NCI-H2227 (cell line): Measurements from ENCODE around the gene SPIRE2.
"Not testable (repeated sequence)": the region's sequence is repeated elsewhere in the genome, so short reads cannot be mapped to it uniquely, and the experiment has no call there.

Experiments
- DNase-seq: peaks from one replicate; lab custom pipeline; 2025; ENCODE audit not compliant: unreplicated experiment; lab: John Stamatoyannopoulos, UW

SPIRE2 gene

DNA sequence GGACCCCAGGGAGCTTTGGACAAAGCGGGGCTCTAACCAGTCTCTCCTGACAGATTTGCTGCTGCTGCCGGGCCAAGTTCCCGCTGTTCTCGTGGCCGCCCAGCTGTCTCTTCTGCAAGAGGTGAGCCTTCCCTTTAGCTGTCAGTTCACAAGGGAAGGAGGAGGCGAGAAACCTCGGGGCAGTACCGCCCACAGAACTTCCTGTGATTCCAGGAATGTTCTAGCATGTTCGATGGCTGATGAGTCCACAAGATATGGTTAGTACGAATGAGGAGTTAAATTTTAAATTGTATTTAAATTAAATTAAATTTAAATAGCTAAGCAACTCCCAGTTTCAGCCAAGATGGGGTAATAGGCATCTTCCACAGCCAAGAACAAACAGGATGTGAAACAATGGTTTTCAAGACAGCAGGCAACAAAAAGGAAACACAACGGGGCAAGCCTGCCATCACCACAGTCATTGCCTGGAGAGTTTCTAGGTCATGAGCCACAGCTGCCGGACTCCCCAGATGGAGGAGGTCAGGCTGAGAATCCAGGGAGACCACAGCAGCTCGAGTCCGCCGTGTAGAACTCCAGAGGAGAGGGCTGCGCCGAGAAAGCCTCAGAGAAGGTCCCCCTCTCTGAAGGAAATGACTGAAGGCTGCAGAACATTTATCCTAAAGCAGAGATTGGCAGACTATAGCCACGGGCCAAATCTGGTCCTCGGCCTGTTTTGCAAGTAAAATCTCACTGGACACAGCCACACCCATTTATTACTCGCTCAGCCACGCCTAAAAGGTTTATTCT is 35.7 kb downstream of the SPIRE2 start:
- DNase-seq = no peak

GRCh38 chr16:89864527-89864820 is 36.2 kb downstream of the SPIRE2 start:
- DNase-seq = no peak

DNA sequence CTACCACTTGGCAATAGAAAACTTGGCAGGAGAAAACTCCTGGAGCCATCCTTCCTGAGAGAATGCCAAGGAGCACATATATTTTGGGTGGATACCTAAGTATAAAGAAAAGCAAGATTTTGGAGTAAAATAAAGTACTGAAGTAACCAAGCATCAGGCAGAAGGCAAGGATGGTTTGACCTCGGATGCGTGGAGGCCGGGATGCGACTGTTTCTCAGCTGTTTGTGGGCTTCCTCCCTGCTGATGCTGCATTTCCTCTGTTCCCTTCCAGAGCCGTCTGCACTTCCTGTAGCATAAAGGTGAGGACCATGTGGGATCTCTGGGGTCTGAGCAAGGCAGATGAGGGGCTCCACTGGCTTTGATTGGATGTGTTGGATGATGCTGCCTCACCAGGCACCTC is 39.6 kb downstream of the SPIRE2 start:
- no peak for DNase-seq

- DNase-seq = no peak
Measured at GRCh38 chr16:89869911-89870310, 41.6 kb downstream of the SPIRE2 start.

GRCh38 chr16:89870440-89870839 is 42.2 kb downstream of the SPIRE2 start:
- DNase-seq = no peak

GRCh38 chr16:89871895-89872294 is 43.6 kb downstream of the SPIRE2 start:
- DNase-seq = no peak

- peak; percentile 90 for DNase-seq
Measured at GRCh38 chr16:89873109-89873971, 45.1 kb downstream of the SPIRE2 start, which contains the start of gene TCF25. TSS of gene TCF25 (plus strand) at chr16:89873592. CDS start at chr16:89873668, 76 bp downstream.

- DNase-seq = peak; percentile 95
Measured at GRCh38 chr16:89873972-89874689, 45.9 kb downstream of the SPIRE2 start.

- not testable (repeated sequence) for DNase-seq
Measured at GRCh38 chr16:89879123-89879522, 50.8 kb downstream of the SPIRE2 start.

DNA sequence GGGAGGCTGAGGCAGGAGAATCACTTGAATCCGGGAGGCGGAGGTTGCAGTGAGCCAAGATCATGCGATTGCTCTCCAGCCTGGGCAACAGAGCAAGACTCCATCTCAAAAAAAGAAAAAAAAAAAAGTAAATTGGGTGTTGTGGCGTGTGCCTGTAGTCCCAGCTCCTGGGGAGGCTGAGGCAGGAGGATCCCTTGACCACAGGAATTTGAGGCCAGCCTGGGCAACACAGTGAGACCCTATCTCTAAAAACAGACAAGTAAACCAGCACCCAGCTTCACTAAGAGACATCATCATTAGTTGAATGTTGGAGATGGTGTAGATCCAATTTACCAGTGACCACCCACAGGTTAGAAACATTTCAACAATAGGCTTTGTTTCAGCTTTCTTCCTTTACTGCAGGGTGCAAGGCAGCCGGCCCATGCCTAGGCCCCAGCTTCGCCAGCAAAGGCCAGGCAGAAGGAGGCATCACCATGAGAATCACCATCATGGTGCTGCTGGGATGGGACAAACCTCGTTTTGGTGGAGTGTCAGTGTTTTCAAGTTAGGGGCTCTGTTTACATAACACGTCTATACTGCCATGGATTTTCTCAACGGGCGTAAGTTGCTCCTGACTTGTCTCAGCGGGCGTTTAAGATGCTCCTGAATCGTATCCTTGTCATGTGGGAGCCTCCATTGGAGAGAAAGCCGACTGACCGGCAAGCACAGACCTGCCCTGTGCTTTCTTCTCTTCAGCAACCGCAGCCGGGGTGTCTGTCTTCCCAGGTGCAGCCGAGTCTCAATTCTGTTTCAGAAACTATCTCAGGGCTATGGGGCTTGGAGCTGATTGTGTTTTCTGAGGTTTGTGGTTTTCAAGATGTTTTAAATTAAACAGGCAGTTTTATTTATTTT is 52.4 kb downstream of the SPIRE2 start:
- no peak for DNase-seq

GRCh38 chr16:89881368-89881730 is 53.1 kb downstream of the SPIRE2 start:
- DNase-seq = no peak

GRCh38 chr16:89883346-89884040 is 55.2 kb downstream of the SPIRE2 start:
- DNase-seq = no peak

DNA sequence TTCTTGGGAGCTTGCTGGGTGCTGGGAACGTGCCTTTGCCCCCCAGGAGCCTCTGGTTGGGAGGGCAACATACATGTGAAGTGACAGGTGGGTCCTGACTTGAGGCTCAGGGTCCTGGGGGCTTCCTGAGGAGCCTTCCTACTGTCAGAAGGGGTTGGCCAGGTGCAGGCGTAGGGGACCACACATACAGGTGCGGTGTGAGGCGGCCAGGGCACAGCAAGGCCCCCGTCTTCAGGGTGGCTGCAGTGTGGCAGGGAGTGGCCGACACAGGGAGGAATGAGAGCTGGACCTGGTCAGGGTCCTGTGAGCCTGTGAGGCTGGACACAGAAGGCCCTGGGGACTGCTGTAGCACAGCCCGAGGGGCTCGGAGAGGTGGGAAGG is 55.8 kb downstream of the SPIRE2 start:
- no peak for DNase-seq

DNA sequence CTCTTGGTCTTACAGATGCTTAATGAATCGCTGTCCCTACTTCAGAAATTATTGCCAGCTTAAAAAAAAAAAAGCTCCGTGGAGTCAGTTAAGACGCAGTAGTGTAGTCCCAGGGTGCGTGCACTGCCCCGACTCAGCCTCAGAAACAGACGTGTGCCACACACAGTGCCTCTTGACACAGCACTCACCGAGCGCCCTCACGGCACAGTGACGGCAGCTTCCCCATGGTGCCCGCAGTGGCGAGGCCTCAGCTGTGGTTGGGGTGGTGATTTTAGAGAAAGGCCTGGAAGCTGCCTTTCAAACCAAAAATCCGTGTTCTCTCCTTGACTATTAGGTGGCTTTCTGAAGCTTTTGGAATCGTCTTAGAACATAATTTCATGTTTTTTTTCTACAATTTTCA is 59.0 kb downstream of the SPIRE2 start:
- no peak for DNase-seq

GRCh38 chr16:89890200-89890599 is 61.9 kb downstream of the SPIRE2 start:
- DNase-seq = no peak

DNA sequence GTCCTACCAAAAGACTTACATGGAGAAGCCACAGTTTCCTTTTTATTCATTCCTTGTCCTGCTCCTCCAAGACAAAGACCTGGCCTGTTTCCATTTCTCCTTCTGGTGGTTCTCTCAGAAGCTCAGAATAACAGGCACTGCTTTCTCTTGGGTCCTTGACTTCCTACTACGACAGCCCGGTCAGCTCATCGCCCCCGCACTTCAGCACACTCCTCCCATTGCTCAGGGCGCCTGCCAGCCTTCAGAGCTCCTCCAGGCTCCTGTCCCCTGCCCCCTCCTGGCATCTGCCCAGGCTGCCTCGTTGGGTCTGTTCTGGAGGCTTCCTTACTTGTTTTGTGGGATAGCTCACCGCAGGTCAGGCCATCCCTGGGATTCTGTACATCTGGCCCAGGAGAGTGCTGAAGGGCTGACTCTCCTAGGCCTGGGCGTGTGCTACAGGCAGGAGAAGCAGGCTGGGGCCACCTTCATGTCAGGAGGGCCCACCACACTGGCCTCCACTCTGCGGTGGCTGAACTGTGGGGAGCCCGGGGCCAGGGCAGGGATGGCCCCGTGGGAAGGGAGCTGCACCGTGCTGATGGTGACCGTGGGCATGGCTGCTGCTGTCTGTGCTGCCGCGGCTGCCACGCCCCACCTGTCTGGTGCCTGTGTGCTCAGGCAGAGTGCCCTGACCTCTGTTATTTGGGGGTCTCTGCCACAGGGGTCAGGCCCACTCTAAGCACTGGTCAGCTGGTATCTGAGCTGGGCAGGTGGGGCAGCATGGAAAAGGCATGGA is 62.8 kb downstream of the SPIRE2 start:
- DNase-seq = no peak

DNA sequence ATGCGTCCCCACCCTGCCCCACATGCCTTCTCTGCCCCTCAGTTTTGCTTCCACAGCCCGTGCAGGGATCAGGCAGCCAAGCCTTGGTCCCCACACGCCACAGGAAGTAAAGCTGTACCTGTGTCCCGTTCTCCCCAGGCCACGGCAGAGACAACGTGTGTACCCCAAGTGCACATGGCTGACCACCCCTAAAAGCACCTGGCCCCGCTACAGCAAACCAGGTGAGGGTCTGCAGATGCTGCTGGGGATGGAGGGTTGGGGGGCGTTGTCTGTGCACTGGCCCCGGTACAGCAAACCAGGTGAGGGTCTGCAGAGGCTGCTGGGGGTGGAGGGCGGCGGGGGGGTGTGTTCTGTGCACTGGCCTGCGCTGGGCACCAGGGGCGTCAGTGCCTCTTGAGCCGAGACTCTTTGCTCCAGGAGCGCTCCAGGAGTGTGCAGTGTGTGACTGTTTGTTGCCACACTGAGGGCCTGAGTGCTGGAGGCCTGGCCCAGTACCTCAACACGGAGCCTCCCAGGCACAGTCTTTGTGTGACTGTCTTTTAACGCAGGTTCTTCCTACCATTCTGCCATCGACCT is 63.9 kb downstream of the SPIRE2 start:
- no peak for DNase-seq

DNA sequence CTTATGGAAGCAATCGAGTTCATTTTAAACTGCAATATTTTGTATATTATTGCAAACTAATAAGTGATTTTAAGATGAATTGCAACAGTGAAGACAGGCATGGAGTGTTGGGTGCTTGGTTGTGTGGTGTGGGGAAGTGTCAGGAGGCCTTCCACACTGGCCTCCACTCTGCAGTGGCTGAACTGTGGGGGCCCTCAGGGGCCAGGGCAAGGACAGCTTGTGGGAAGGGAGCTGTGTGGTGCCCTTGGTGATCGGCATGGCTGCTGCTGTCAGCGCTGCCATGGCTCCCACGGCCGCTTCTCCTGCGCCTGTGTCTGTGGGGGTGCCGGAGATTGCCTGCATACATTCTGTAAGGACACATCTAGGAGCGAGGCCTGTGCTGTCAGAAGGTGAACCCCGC is 64.4 kb downstream of the SPIRE2 start:
- DNase-seq = no peak
